ENCODE measurements around the gene SEMA6D.

Gene SEMA6D

DNA sequence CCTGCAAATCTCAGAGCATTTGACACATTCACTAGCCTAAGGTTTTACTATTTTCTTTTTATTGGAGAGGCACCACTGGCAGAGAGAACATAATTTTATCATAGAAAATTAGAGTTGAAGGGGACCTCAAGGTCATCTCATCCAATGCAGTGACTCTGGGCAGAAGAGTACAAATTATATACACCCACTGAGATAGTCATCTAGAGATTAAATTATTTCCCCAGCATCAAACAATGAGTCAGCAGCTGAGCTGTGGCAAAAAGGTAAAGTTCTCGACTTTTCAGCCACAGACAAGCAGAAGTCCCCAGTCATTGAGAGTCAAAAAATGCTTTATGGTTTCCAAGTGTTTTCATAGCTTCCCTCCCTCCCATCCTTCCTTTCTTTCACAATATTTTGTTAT lies 39.3 kb upstream of the SEMA6D start:
- TF ChIP-seq, protein P1, sequence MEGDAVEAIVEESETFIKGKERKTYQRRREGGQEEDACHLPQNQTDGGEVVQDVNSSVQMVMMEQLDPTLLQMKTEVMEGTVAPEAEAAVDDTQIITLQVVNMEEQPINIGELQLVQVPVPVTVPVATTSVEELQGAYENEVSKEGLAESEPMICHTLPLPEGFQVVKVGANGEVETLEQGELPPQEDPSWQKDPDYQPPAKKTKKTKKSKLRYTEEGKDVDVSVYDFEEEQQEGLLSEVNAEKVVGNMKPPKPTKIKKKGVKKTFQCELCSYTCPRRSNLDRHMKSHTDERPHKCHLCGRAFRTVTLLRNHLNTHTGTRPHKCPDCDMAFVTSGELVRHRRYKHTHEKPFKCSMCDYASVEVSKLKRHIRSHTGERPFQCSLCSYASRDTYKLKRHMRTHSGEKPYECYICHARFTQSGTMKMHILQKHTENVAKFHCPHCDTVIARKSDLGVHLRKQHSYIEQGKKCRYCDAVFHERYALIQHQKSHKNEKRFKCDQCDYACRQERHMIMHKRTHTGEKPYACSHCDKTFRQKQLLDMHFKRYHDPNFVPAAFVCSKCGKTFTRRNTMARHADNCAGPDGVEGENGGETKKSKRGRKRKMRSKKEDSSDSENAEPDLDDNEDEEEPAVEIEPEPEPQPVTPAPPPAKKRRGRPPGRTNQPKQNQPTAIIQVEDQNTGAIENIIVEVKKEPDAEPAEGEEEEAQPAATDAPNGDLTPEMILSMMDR (IDR thresholded peaks at IDR 0.05; ENCODE audit: low read depth, low read length) = no peak
- no peak for DNase-seq (ENCODE audit: extremely low read depth, low read depth)

DNA sequence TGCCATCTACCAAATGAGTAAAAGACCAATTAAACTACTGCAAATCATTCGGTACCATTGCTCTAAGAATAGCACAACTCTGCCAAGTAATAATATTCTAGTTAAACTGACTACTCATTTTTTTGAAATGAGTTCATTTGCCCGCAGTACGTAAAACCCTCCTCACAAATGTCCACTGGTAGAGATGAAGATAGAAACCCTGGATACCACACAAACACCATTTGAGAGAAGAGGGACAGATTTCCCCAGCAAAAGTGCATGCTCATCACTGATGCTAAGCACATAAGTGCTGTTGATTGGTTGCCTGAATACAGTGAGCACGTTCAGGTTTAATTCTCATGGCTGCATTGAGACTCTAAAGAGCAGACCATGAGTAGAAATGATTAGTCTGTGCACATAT lies 34.6 kb upstream of the SEMA6D start:
- DNase-seq (ENCODE audit: extremely low read depth, low read depth) = no peak

DNA sequence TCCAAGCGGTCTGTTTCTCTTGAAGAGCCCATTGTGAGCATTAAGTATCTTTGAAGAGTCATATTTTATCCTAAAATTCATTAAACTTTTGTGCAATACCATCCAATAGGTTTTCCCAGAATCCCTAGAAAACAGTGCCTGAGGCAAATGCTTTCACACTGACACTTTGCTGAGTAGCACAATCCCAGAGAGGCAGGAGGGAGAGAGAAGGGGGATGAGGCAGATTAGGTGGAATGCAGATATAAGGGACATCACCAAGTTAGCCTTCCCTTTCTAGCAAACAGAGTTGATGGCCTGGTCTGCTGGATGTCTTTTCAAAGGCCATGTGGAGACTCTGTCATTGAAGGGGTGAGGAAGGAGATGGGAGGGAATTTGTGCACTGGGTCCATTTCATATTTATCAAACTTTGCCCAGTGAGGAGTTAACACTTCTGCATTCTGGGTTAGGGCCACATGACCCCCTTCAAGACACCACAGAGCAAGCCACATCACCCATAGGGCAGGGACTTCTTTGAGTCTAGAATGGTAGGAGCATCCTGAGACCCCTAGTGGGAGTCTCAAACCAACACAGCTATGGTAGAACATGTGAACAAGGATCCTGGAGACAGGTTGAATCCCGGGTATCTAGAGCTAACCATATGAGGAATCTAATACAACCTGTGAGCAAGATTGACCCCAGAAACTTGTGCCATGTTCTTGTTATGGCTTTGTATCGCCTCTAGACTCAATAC lies 32.0 kb upstream of the SEMA6D start:
- no peak for DNase-seq (ENCODE audit: extremely low read depth, low read depth)

More for the DNA sequence above, 34.6 kb upstream of the SEMA6D start:
- TF ChIP-seq, protein P1 (IDR thresholded peaks at IDR 0.05; ENCODE audit: low read depth, low read length) = no peak

DNA sequence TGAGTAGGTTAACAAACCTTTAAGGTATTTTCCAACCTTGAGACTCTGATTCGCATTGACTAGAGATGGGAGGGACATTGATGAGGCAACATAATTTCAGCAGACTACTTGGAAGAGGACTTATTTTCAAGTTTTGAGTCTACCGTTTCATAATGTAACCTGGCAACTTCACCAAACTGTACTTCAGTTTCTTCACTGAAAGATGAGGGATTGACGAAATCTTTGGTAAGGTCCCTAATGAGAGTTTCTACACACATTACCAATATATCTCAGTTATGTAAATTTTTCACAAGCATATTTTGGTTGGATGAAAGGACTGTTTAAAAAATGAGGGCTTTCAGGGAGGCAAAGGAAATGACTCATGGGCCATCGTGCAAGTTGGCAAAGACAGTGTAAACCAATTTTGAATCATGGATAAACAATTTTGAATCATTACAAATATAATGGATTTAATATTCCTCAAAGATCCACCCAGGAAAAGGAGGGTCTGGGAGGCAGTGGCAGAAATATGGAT lies 28.7 kb upstream of the SEMA6D start:
- TF ChIP-seq, protein P1 (IDR thresholded peaks at IDR 0.05; ENCODE audit: low read depth, low read length) = no peak

More for the DNA sequence above, 32.0 kb upstream of the SEMA6D start:
- TF ChIP-seq, protein P1 (IDR thresholded peaks at IDR 0.05; ENCODE audit: low read depth, low read length) = no peak

DNA sequence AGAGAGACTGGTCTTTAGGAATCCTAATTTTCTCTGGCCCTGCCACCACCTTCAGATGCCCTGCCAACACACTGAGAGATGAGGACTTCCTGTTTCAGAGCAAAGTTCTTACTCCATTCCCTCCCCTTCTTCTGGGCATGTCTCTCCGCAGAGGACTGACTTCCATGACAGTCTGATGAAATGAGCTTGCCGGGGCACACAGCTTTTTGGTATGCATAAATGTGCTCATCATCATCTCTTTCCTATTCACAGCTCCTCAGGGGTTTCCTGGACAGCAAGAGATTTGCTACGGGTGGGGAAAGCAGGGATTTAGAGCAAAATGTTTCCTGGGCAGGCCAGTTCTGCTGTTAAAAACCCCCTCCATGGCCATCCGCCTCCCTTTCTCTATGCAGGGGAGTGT lies 27.6 kb upstream of the SEMA6D start:
- TF ChIP-seq, protein P1 (IDR thresholded peaks at IDR 0.05; ENCODE audit: low read depth, low read length) = no peak
- DNase-seq (ENCODE audit: extremely low read depth, low read depth) = no peak

More for the DNA sequence above, 28.7 kb upstream of the SEMA6D start:
- peak; percentile 53 for DNase-seq (ENCODE audit: extremely low read depth, low read depth)

DNA sequence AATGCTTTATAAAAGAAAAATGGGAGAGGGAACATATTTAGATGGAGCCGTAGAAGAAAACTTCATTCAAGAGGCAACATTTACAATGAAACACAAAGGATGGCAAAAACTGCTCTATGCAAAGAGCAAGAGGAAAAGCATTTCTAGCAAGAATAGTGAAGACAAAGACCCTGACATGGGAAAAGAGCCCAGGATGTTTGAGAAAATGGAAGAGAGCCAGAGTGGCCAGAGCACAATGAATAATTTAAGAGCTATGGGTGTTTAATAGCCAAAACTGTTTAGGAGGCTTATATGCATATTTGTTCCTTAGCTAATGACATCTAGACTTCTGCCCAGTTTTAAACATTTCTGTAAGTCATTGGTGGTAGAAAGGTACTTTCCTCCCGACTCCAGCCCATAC lies 25.4 kb upstream of the SEMA6D start:
- TF ChIP-seq, protein P1 (IDR thresholded peaks at IDR 0.05; ENCODE audit: low read depth, low read length) = no peak
- DNase-seq (ENCODE audit: extremely low read depth, low read depth) = no peak

DNA sequence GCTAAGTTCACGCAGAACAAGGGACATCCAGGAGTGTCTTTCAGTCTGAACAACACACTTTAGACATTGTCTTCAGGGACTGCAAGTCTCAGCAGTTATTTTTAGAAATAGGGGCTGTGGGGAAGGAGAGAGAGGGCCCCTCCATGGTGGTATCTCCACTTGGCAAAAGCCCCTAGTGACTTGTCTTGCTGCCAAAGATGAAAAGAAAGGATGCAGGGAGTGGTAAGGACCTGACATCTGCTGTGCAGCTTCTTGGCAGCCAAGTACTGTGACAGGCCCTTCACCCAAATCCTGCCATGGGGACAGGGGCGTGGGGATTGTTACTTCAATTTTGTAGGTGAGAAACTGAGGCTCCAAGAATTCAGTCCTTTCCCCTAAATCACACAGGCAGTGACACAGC lies 21.0 kb upstream of the SEMA6D start:
- DNase-seq (ENCODE audit: extremely low read depth, low read depth) = no peak
- TF ChIP-seq, protein P1 (IDR thresholded peaks at IDR 0.05; ENCODE audit: low read depth, low read length) = no peak

Data from AG09319 (cell line).